Measurements from ENCODE around the gene TPP2.

Gene TPP2

DNA sequence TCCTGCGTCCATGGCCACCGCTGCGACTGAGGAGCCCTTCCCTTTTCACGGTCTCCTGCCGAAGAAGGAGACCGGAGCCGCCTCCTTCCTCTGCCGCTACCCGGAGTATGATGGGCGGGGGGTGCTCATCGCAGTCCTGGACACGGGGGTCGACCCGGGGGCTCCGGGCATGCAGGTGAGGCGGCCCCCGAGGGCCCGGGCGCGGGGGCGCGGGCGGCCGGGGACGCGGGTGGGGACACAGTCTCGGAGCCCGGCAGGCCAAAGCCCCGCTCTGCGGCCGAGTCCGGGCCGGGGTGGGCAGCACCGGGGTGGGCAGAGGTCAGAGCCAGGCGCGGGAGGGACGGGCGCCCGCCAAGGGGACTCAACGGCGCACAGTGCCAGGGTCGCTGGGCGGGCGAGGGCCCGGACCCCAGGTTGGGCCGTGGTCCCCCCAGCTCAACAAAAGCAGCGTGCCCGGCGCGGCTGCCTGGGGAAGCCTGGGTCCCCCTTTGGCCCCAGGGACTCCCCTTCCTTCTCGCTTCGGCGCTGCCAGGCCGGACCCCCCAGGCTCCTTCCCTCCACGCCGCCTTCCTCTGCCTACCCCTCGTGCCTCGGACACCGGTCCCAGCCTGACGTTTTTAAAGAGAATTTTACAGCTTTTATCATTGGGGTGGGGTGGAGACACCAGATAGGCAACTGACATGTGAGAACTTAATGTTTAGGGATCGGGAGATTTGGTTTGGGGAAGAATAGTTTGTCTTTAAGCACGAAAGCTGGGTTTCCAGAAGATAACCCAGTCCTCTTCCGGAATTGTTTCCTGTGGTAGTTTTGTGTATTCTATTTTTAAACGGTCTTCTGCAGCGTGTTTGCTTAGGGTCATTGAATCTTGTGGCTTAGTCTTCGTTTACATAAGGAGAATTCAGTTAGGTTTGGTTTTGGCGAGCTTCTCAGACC, 509 bp downstream of the TPP2 start:
- DNase-seq = peak in 3 of 5 experiments; percentile 10 to 41 (median 17)

DNA sequence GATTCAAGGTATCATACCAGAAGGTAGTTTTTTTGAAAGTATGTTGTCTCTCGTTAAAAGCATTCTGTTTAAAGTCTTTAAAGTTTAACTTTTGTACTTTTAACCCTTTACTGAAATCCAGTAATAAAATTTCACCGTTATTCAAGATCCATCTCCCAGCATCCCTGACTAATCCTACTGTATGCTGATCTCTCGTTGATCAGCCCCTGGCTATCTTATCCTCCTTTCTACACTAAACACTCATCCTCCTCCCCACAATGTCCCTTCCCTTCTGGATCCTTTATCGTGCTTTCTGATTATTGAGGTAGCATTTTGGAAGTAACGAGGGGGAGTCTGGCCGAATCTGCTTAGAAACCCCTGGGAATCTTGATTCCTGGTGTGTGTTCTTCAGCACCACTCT, 1.3 kb downstream of the TPP2 start:
- DNase-seq = no peak

DNA sequence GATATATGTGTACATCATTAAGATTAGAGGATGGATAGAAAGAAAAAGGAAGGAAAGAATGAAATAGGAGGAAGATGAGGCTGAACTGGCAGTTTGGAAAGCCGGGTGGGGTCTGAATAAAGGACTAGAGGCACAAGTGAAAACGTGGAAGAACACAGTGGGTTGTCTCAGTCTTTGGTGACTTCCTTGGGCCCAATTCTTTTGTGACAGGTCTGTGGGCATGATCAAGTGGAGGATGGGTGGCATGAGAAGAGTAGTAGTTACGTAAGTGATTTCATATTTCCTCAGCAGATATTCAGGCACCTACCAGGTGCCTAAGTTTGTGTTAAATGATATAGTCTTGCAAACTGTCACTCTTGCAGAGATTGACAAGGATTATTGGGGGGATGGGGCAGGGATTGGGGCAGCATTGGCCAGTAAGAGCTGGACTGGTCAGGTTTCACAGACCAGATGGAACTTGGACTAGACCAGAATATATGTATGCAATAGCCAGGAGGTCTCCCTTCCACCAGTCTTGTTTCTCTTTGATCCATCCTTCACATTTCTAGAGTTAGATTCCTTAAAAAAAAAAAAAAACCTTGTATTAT, 2.7 kb downstream of the TPP2 start:
- DNase-seq = peak in 2 of 5 experiments; percentile 10 to 37

DNA sequence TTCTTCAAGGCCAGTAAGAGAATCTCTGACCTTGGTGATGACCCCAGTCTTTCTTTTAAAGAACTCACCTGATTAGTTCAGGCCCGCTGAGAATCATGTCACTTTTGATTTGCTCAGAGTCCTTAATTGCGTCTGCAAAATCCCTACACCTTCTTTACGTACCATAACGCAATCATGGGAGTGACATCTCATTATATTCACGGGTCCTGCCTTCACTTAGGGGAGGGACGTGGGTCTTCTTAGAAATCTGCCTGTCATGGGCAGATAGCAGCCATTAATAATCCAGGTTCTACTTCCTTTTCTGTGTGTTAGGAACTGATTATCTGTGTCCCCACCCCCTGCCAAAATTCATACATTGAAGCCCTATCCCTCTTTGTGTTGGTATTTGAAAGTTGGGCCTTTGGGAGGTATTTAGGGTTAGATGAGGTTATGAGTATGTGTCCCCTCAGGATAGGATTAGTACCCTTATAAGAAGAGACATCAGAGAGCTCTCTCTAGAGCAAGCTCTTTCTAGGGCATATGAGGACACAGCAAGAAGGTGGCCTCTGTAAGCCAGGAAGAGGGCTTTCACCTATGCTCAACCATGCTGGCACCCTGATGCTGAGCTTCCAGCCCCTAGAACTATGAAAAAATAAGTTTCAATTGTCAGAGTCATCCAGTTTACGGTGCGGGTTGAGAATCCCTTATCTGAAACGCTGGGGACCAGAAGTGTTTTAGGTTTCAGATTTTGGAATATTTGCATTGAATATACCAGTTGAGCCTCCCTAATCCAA, 9.9 kb downstream of the TPP2 start:
- DNase-seq = no peak

DNA sequence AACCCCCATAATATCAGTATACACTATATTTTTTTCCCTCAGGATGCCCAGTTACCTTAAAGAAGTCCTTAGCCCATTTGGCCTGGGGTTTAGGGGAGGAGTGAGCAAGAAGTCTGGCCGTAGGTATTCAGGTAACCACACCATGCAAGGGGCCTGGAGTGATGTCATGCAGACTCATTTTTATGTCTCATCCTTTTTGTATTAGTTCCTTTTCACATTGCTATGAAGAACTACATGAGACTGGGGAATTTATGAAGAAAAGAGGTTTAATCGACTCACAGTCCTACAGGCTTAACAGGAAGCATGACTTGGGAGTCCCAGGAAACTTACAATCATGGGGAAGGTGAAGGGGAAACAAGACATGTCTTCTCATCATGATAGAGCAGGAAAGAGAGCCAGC, 12.2 kb downstream of the TPP2 start:
- no peak for DNase-seq

DNA sequence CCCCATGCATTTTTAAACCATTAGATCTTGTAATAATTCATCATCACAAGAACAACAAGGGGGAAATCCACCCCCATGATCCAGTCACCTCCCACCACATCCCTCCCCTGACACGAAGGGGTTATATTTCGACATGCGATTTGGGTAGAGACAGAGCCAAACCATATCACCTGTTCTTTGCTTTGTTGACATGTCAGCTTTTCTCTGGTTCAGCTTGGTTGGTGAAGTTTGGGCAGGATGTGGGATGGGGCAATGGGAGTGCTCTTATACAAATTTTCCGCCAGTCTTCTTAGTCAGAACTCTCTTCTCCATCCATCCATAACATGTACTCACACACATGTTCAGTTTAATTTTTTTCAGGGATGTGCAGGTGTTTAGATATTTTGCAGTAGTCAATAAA, 12.9 kb downstream of the TPP2 start:
- peak in 1 of 5 experiments; percentile 19 for DNase-seq

DNA sequence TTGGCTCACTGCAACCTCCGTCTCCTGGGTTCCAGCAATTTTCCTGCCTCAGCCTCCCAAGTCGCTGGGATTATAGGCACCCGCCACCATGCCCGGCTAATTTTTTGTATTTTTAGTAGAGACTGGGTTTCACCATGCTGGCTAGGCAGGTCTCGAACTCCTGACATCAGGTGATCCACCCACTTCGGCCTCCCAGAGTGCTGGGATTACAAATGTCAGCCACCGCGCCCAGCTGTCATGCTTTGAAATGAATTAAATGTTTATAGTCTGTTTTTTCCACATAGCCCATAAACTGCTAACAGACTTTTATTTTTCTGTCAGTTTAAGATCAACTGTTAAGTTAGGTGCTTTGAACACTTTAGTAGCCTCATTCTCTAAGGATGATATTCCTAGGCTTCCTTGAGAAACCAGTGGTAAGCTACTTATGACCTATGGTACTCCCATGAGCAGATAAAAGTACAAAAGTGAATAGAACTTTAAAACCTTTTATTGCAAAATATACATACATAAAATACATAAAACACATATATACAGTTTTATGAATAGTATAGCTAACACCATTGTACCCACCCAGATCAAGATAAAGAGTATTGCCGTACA, 13.6 kb downstream of the TPP2 start:
- DNase-seq = no peak

DNA sequence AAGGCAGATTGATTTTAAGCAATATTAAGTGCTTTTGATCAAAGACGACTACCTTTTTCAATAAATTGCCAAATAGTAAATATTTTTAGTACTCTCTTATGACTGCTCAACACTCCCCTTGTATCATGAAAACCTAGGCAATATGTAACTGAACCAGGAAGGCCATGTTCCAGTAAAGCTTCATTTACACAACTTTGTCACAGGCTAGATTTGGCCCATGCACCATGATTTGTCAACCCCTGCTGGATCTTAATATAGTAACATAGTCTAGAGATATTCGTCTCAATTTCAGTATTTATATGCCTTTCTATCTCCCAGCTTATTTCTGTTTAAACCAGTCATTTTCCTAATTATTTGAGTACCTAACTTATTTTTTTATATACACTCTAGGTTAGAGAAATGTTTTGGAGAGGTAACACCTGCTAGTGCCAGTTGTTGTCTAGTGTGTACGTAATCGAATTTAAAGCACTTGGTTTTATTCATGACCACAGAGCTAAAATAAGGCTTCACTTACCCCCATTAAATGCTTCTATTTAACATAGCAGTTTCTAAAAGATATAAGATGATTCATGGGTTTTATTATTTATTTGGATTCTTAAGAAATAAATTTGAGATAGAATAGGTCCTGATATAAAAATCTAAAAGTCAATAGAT, 21.0 kb downstream of the TPP2 start:
- DNase-seq = no peak

DNA sequence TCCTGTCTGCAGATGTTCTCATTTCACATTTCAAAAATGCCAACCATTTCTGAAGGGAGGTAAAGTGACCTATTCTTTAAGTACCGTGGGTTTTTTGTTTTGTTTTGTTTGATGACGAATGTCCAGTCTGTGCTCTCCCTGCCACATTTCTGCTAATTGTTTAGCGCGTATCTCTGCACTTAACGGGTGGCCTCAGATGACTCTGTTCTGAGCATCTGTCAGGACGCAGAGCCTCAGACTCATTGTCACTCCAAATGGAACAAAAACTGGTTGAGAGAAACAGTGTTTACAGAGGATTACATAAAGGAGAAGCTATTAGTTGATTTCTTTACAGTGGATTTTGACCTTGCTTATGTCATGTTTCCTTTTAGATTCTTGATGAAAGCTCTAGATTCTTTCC, 23.7 kb downstream of the TPP2 start:
- no peak for DNase-seq

DNA sequence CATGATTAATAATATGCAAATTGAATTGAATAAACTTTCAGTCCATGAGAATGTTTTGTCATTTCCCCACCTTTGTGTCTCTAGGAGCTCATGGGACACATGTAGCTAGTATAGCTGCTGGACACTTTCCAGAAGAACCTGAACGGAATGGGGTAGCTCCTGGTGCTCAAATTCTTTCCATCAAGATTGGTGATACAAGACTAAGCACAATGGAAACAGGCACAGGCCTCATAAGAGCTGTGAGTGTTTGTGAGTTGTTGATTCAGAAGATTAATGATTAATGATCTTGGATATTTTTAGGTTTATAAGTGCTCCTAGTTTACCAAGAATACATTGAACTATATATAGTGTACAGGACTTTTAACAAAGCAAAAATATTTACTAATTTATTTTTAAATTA, 30.1 kb downstream of the TPP2 start:
- DNase-seq = no peak

DNA sequence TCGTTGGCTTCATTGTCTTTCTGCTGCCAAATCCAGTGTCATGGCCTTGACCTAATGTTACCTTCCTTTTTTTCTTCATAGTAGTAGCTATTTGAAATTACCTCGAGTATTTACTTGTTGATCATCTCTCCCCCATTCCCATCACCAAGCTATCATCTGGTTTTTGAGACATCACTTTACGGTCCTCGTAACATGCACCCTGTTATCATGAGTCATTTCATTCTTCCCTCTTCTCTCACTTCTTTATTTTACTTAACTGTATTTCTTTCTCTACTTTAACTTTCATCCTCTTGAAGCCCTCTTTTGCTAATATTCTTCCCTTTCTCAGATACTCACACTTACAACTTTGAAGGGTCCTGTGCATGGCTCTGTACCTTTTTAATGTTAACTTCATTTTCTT, 31.8 kb downstream of the TPP2 start:
- DNase-seq = no peak

DNA sequence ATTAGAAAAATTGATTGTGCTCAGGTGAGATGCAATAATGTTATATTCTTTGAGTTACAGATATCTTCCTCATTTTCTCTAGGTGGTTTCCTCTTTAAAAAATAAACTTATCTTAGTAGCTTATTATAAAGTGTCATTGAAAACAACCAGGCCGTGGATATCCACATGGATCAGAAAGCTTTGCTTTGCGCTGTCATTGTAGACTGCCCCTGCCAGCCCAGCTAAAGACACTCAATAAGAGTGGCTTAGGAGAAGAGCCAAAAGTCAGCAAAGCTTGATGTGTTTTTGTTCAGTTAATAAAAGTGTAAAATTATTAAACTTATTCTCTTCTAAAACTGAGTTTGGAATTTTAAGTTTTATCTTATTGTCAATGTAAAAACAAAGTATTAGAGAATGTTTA, 34.4 kb downstream of the TPP2 start:
- DNase-seq = no peak

DNA sequence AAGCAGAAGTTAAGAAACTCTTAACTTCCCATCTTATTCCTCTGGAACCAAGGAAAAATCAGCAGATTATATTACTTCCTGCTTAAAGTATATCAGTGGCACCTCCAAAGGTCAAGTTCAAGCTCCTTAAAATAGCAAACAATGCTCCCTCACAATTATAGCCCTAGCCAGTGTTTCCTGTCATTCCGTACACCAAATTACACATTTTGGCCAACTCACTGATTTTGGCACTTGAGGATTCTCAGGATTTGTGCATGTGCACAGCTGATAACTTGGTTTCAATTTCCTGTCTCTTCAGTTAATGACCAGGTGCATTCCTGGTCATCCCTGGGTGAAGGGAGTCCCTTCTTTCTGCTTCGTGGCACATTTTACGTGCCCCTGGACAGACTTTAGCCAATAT, 42.0 kb downstream of the TPP2 start:
- no peak for DNase-seq

DNA sequence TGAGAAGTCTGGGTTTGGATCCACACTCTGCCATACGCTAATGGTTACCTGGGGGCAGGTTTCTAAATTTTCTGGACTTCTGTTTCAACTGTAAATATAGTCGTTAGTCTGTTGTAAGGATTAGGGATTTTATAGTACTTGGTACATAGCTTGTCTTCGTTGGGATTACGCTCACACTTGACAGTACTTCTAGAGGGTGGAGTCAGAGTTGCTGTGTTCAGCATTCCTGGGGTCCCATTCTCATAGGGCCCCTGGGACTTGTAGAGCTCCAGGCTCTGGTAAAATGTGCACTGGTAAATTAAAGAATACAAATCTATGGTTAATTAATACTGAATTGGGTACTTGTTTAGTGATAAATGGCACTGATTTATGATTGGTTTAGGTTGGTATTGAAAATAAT, 45.2 kb downstream of the TPP2 start:
- no peak for DNase-seq

DNA sequence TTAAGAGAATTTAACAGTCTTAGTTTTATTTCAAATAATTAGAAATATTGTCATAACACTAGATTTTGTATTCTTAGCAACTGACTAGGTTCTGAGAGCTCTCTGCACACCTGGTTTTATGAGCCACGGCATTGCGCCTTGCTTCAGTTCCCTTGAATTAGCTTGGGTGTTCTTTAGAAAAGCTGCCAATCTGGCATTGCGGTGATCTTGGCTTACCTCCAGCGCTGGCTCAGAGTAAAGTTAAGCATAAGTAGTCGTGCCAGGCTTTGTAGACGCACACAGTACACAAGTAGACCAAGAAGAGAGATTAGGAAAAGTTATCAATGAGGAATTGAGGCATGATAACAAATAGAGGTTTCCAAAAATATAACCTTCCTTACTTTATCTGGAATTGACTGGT, 45.7 kb downstream of the TPP2 start:
- no peak for DNase-seq

DNA sequence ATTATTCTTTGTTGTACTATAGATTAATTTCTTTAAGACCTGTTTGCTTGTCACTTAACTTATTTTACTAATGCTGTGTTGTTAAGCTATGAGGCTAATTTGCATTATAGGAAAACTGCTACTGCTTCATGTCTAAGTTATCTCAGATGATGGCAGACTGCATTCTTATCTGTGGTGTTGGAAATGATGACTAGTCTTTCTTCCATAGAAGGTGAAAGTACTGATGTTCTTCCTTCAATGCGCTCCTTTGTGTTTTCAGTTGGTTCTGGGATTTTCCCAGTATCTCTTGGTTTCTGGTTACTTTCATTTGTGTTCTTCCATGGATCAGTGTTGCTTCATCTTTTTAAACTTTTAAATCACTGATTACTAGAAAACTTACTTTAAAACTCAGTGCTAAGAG, 46.9 kb downstream of the TPP2 start:
- no peak for DNase-seq

DNA sequence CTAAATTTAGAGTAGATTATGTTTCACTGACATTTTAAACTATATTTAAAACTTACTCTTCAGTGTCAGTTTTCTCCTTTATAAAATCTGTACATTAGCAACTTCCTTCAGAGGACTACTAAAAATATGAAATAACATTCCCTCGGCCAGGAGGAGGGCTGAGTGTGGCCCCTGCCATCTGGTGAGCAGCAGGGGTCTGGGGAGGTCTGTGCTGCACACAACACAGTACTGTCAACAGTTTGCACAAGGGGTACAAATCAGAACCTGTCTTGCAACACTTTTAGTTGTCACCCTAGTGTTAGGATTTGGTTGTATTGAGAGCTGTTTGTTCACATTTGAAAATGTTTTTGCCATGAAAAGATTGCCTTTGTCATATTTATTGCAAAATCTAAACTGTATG, 48.9 kb downstream of the TPP2 start:
- DNase-seq = no peak

DNA sequence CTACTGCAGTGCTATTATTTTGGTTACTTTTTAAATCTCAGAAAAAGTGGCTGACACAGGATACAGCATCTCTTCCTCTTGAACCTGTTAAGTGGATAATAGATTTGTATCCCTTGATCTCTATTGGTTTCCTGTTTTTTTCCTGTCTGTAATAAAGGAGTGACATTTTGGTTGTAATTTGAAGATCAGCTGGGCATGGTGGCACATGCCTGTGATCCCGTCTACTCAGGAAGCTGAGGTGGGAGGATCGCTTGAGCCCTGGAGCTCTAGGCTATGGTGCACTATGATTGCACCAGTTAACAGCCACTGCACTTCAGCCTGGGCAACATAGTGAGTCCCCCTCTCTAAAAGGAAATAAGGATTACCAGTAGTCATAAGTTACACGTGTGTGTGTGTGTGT, 51.3 kb downstream of the TPP2 start:
- no peak for DNase-seq

DNA sequence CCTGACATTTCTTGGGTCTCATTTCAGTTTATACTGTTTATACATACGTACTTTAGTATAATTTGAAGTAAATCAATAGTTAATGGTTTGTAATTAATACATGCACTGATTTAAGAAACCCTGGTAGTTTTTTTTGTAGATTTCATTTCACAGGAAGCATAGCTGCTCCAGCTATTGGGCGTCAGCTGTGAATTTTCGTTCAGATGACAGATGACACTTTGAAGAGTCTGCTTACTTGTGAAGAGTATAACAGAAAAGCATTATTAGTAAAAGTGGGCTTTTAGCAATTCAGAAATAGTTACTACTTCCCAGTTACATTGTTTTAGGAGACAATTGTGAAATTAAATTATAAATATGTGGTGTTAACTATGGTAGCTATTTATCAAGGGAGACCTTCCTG, 53.7 kb downstream of the TPP2 start:
- no peak for DNase-seq

DNA sequence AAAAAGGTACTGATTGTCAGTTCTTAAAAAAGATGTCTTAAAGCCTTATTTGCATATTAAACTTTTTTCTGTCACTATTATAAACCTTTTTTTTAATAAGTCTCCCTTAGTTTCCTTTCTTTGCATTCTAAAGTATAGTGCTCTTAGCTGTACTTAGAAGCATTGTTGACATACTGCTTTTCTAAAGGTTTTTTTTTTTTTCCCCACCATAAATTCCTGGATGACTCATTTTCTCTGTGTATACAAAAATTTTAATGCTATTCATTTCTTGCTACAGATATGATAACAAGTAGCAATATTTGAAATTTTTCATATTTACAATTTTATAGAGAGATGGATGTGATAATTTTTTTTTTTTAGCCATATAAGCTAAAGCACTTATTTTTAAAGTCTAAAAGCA, 54.6 kb downstream of the TPP2 start:
- peak in 1 of 5 experiments; percentile 8 for DNase-seq

DNA sequence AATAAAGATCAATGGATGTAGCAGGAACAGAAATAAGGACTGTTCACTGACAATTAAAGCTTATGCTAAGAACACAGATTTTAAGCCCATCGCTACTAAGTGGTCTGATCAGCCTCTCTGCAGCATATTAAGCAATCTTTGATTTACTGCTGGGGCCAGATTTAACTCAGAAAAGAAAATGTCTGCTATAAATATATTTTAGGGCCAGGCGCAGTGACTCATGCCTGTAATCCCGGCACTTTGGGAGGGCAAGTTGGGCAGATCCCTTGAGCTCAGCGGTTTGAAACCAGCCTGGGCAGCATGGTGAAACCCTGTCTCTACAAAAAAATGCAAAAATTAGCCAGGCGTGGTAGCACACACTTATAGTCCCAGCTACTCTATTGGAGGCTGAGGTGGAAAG, 55.1 kb downstream of the TPP2 start:
- DNase-seq = no peak

DNA sequence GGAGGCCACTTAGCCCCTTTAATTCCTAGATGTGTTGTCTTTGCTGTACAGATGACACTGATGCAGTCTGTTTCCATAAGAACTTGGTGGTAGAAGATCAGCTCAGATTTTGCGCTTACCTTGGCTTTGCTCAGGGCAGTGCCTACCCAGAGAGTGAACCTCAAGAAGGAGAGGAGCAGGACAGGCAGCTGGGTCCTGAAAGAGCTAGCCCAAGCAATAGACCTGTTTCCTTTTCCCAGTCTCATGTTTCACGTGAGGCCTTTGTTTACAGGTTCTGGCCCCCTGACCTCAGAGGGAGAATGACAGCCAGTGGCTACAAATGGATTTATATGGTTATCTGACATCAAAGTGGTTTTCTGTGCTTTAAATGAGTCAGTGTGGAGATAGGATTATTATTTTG, 58.0 kb downstream of the TPP2 start:
- DNase-seq = no peak

DNA sequence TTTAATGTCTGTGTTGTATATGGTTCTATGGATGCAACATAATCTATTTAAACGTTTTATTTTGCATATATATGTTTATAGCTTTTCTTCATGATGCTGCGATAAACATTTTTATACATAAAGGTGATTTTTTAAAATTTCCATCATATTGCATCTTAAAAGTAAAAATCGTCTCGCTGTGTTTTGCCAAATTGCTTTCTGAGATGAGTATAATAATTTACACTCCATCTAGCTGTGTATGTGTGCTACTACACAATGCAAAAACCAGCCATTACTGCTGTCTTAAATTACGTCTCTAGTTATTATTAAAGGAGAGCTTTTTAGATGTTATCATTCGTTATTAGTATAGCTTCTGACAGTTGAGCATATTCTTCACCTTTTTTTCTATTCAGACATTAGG, 60.8 kb downstream of the TPP2 start:
- DNase-seq = no peak
